ENCODE data around the gene ATAD2B. TPM values are rescaled to one million over a fixed set of nuclear protein-coding genes. Genes with fewer than 3 reads are reported as not detected.

The ATAD2B gene
- total RNA-seq, 4 donors from 2014 or later, result 37.1 to 82.7 (median 40.7) TPM

- Histone ChIP-seq H3K4me3 (no peak overlapping the region), H3K27ac (no peak overlapping the region), H3K9me3 (no peaks in the 10 kb centered on the region), H3K36me3 (peaks cover 0 to 28% (median 8%) of the 10 kb centered on the region in 4 donors), H3K27me3 (no peaks in the 10 kb centered on the region), H3K4me1 (peaks cover 0 to 7% (median 3%) of the 10 kb centered on the region in 4 donors)
- intact Hi-C loops (cut with DNase I; ENCODE audit: low total_unique reads), result no loop called here
- TF ChIP-seq, protein P1, sequence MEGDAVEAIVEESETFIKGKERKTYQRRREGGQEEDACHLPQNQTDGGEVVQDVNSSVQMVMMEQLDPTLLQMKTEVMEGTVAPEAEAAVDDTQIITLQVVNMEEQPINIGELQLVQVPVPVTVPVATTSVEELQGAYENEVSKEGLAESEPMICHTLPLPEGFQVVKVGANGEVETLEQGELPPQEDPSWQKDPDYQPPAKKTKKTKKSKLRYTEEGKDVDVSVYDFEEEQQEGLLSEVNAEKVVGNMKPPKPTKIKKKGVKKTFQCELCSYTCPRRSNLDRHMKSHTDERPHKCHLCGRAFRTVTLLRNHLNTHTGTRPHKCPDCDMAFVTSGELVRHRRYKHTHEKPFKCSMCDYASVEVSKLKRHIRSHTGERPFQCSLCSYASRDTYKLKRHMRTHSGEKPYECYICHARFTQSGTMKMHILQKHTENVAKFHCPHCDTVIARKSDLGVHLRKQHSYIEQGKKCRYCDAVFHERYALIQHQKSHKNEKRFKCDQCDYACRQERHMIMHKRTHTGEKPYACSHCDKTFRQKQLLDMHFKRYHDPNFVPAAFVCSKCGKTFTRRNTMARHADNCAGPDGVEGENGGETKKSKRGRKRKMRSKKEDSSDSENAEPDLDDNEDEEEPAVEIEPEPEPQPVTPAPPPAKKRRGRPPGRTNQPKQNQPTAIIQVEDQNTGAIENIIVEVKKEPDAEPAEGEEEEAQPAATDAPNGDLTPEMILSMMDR (IDR thresholded peaks at IDR 0.05), result no peak
- TF ChIP-seq POLR2AphosphoS5 (IDR thresholded peaks at IDR 0.05) (no peak), EP300 (IDR thresholded peaks at IDR 0.05; ENCODE audit: low read depth) (no peak), POLR2A (IDR thresholded peaks at IDR 0.05) (no peak)
- no peak for DNase-seq
- in situ Hi-C loops (cut with MboI; ENCODE audit: low pct_ligation_motif_present in 1 of 4, low pct_unique_long_range_greater_than_20kb in 1 of 4, low sequenced_read_pairs in 3 of 4), result loop anchor here in 1 of 4 donors (25.0 kb wide), 1 partner anchor 394 kb away; no protein-coding TSS in a partner anchor
- 57 to 85% methylated on average over 5 to 7 of the region's 7 CpGs for WGBS, 2 donors (ENCODE audit: low coverage in 1 of 2)
Measured at GRCh38 chr2:23756593-23757292, 170.2 kb downstream of the ATAD2B start.

- in situ Hi-C loops (cut with MboI; ENCODE audit: low pct_ligation_motif_present in 1 of 4, low pct_unique_long_range_greater_than_20kb in 1 of 4, low sequenced_read_pairs in 3 of 4) (loop anchor here in 1 of 4 donors (25.0 kb wide), 1 partner anchor 393 kb away; no protein-coding TSS in a partner anchor), intact Hi-C loops (cut with DNase I; ENCODE audit: low total_unique reads) (loop anchor here (5.0 kb wide), 1 partner anchor 93 kb away; no protein-coding TSS in a partner anchor)
- peaks cover 0 to 40% (median 9%) of the 10 kb centered on the region in 4 donors for H3K36me3 ChIP-seq
Measured at GRCh38 chr2:23754970-23755369, 172.0 kb downstream of the ATAD2B start.

DNA sequence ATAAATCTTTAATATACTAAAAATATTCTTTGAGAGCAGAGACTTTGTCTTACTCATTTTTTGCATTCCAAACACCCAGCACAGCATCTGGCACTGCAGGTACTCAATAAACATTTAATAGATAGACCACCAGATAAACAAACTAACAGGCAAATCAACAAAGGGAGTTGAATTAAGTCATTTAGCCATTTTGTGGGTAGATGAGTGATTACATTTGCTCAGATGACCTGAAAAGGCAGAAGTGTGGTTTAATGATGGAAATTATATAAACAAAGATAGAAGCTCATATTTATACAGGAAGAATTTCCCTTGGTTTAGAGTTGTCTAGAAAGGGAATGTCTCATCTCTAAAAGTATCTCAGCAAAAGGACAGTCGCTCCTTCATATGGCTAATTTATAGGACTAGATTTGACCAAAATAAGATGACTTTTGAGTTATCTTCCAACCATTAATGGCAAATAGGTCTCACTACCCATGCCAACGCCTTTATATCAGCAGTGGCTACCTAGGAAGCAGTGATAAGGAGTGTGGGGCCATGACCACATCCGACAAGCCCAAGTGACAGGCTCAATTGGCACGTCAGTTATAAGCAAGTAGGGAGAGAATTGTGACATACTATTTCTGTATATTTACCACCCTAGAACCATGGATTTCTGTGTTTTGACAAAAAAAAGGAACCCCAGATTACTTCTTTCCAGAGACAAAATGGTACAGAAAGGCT, 173.5 kb downstream of the ATAD2B start:
- no peak overlapping the region for H3K27ac ChIP-seq
- DNase-seq, result no peak
- no peaks in the 10 kb centered on the region for H3K4me1 ChIP-seq
- H3K4me3 ChIP-seq, result no peak overlapping the region
- in situ Hi-C loops (cut with MboI; ENCODE audit: low pct_ligation_motif_present in 1 of 4, low pct_unique_long_range_greater_than_20kb in 1 of 4, low sequenced_read_pairs in 3 of 4), result loop anchor here in 1 of 4 donors (25.0 kb wide), 1 partner anchor 391 kb away; no protein-coding TSS in a partner anchor
- no peaks in the 10 kb centered on the region for H3K9me3 ChIP-seq
- TF ChIP-seq POLR2AphosphoS5 (IDR thresholded peaks at IDR 0.05) (no peak), POLR2A (IDR thresholded peaks at IDR 0.05) (no peak), EP300 (IDR thresholded peaks at IDR 0.05; ENCODE audit: low read depth) (no peak)
- TF ChIP-seq, protein P1 (IDR thresholded peaks at IDR 0.05), result no peak
- intact Hi-C loops (cut with DNase I; ENCODE audit: low total_unique reads), result loop anchor here (5.0 kb wide), 1 partner anchor 91 kb away; no protein-coding TSS in a partner anchor
- no peaks in the 10 kb centered on the region for H3K27me3 ChIP-seq
- peaks cover 0 to 40% (median 7%) of the 10 kb centered on the region in 4 donors for H3K36me3 ChIP-seq
- WGBS, 2 donors (ENCODE audit: low coverage in 1 of 2), result 74 to 94% methylated on average over 3 to 4 of the region's 4 CpGs

More at GRCh38 chr2:23754970-23755369, 172.0 kb downstream of the ATAD2B start:
- no peaks in the 10 kb centered on the region for H3K9me3 ChIP-seq
- H3K4me1 ChIP-seq, result no peaks in the 10 kb centered on the region
- H3K27ac ChIP-seq, result no peak overlapping the region
- TF ChIP-seq, protein P1 (IDR thresholded peaks at IDR 0.05), result no peak
- TF ChIP-seq POLR2A (IDR thresholded peaks at IDR 0.05), result no peak
- TF ChIP-seq POLR2AphosphoS5 (IDR thresholded peaks at IDR 0.05), result no peak
- no peak for TF ChIP-seq EP300 (IDR thresholded peaks at IDR 0.05; ENCODE audit: low read depth)
- H3K4me3 ChIP-seq, result no peak overlapping the region
- no peak for DNase-seq
- no peaks in the 10 kb centered on the region for H3K27me3 ChIP-seq

DNA sequence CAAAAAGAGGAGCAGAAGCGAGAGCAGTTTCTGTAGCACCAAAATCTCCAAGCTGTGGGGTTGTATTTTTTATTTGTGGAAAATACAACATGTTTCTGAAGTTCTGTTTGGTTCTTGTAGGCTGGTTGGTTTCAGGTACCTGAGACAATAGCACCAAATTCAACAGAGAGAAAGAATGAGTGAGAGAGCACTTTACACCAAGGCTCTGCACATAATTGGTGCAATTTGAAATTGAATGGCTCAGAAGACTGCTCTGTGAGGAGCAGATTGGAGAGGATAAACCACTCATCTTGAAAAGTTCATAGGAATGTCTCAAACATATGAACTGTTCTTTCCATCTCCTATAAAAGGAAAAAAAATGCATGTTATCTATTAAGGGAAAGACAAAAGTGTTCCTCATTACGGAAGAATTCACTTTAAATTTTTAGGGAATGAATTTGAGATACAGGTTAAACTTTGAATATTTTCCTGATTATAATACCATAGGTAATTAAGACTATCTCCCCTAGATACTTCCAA, 175.1 kb downstream of the ATAD2B start:
- in situ Hi-C loops (cut with MboI; ENCODE audit: low pct_ligation_motif_present in 1 of 4, low pct_unique_long_range_greater_than_20kb in 1 of 4, low sequenced_read_pairs in 3 of 4), result loop anchor here in 1 of 4 donors (25.0 kb wide), 1 partner anchor 390 kb away; no protein-coding TSS in a partner anchor
- H3K27ac ChIP-seq, result no peak overlapping the region
- peaks cover 0 to 34% (median 7%) of the 10 kb centered on the region in 4 donors for H3K36me3 ChIP-seq
- TF ChIP-seq, protein P1 (IDR thresholded peaks at IDR 0.05), result no peak
- TF ChIP-seq POLR2A (IDR thresholded peaks at IDR 0.05), result no peak
- TF ChIP-seq EP300 (IDR thresholded peaks at IDR 0.05; ENCODE audit: low read depth), result no peak
- no peaks in the 10 kb centered on the region for H3K4me1 ChIP-seq
- 95 to 97% methylated on average over 1 to 2 of the region's 2 CpGs for WGBS, 2 donors (ENCODE audit: low coverage in 1 of 2)
- intact Hi-C loops (cut with DNase I; ENCODE audit: low total_unique reads), result loop anchor here (5.0 kb wide), 1 partner anchor 90 kb away; no protein-coding TSS in a partner anchor
- H3K9me3 ChIP-seq, result no peaks in the 10 kb centered on the region
- DNase-seq, result no peak
- H3K27me3 ChIP-seq, result no peaks in the 10 kb centered on the region
- H3K4me3 ChIP-seq, result no peak overlapping the region

All from transverse colon (tissue), 4 donors.